ENCODE measurements around the gene CNNM1.
A peak's percentile ranks its signal among the peaks of the same experiment; 100 is the strongest.

Gene CNNM1

GRCh38 chr10:99374526-99374925, 45.4 kb downstream of the CNNM1 start:
- DNase-seq (ENCODE audit: low read depth), result peak; percentile 36

GRCh38 chr10:99374972-99375371, 45.8 kb downstream of the CNNM1 start:
- DNase-seq (ENCODE audit: low read depth), result no peak

DNA sequence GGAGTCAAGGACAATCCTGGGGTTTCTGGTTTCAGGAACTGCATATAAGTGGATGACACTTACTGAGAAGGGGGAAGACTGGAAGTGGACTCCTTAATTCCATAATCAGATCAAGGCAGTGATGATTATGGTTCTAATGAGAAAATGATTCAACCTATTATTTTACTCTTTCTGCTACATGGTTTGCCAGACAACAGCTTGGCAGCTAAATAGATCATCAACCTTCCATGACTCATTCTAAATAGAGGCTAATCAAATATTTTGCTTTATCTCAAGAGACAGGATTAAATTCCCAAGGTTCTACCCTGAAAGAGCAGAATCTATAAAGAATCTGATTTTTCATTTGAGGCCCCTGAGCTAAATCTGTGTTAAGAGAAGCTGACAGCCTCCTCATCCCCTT, 46.3 kb downstream of the CNNM1 start:
- no peak for DNase-seq (ENCODE audit: low read depth)

DNA sequence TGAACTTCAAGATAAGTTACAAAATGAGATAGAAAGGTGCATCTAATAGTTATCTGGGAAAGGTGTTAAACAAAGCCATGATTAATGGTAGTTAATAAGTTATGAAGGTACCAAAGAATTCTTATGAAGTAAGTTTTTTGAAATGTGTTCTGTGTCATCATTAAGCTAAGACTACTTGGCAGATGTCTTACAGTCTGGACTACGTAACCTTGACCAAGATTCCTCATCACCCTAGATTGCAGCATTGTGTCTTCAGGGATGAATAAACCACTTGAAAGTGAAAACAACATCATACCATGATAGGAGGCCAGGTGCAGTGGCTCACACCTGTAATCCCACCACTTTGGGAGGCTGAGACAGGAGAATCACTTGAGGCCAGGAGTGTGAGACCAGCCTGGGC, 53.0 kb downstream of the CNNM1 start:
- DNase-seq (ENCODE audit: low read depth), result peak; percentile 25

- no peak for DNase-seq (ENCODE audit: low read depth)
Measured at GRCh38 chr10:99387071-99387470, 57.9 kb downstream of the CNNM1 start.

- DNase-seq (ENCODE audit: low read depth), result no peak
Measured at GRCh38 chr10:99387541-99387940, 58.4 kb downstream of the CNNM1 start.

DNA sequence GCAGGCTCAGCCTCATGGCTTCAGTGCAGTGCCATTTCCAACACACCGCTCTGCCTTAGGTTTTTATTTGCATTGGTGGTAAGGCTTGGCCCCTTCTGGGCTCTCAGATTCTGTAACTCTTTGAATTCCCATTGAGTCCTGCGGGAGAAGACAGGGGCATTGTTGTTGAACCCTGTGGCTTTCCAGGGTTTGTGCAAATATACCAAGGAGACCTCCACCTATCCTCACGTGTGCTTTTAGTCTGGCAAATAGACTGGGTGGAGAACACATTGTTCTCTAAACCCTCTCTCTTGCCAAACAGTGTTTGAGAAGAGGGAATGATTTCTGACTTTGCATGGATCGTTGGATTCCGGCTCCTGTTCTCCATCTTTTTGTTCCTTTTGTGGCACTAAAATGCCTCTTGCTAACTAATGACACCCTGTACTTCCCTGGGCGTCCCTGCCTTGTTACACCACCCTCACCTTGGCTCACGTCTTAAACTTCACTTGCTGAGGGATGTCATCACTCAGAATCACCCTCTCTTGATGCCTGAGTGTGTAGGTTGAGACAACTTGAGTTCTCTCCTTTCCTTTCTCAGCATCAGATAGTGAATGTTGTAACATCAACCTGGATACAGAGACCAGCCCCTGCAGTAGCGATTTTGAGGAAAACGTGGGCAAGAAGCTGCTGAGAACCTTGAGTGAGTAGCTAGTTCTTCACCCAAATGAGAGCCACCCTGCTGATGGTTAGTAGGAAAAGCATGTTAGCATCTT, 60.7 kb downstream of the CNNM1 start:
- no peak for DNase-seq (ENCODE audit: low read depth)

DNA sequence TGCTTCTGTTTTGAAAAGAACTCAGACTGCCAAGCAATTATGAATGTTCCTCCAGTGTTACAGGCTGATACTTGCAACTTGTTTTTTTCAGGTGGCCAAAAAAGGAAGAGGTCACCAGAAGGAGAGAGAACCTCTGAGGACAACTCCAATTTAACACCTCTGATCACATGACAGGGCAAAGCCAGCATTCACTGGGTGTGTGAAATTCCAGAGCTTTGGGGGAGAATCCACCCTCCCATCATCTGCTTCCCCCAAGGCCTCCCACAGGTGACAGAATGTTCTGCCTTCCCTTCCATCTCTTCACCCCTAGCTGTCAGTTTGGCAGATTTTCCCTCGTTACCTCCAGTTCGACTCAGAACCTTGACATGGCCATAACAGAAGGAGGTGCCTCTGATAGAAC, 62.2 kb downstream of the CNNM1 start:
- no peak for DNase-seq (ENCODE audit: low read depth)

GRCh38 chr10:99393036-99393435, 63.9 kb downstream of the CNNM1 start:
- no peak for DNase-seq (ENCODE audit: low read depth)

DNA sequence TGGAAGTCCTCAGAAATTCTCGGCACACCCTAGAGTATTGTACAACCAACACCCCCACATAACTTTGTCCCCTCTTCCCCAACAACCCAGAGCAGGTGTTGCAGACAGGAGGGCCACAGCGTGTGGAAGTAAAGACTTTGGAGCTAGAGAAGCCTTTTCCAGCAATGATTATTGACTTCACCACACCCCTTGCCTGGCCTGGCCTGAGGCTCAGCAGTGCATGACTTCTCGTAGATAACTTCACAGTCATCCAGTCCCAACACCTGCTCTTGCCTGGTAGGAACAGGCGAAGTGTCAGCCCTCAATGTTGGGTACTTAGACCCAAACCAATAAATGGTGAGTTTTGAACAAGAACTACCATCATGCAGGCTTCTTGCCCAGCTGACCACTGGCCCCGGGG, 64.5 kb downstream of the CNNM1 start:
- no peak for DNase-seq (ENCODE audit: low read depth)

GRCh38 chr10:99394256-99394655, 65.1 kb downstream of the CNNM1 start:
- no peak for DNase-seq (ENCODE audit: low read depth)

DNA sequence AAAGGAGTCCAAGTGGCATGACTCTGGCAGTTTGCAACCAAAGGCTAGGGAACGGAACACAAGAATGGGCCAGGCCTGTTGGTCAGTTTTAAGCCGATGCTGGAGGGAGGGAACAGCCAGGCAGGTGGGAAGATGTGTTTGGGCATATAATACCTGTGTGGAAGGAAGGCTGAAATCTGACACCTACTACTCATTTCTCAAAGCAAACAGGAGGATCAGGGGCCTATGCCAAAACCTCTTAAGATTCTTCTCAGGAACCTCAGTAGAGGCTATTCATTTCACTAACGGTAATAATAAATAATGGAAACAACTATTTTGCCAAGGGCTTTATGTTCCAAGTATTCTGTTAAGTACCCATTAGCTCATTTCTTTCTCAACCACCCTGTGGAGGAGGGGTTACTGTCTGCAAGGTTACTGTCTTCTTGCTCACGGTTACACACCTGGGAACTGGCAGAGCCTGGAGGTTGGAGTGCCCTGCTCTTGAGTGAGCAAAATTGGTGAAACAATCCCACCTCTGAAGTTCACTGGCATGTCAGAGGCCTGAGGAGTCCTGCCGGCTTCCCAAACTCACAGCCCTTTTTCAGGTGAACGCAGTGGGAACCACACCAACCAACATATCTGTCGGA, 65.7 kb downstream of the CNNM1 start:
- no peak for DNase-seq (ENCODE audit: low read depth)

DNA sequence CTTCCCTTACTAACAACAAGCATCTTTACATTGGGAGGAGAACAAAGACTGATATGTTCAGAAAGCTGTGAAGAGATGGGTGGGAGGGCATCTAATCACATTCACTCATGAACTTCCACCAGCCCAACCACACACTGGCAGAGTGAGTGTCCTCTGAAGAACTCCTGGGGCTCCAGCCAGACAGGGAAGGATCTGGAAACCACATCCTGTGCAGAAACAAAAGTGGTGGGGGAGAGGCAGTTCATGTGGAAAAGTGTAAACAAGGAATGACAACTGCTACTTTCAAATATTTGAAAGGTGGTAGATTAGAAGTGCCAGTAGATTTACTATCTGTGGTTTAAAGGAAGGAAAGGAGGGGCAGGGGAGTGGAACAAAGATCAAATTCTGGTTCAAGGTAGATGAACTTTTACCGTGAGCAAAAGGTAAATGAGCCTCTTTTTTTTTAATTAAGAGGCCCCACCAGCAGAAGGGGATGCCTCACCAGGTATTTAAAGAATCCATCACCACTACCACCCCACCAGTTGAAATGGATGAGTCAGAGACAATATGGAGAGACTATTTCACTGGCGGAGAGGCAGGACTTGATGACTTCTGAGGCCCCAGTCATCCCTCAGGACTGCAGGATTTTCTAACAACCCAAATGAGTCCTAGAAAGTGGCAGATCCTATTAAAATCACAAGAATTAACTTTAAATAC, 66.7 kb downstream of the CNNM1 start:
- peak; percentile 79 for DNase-seq (ENCODE audit: low read depth)

- DNase-seq (ENCODE audit: low read depth), result peak; percentile 50
Measured at GRCh38 chr10:99396471-99396870, 67.3 kb downstream of the CNNM1 start.

DNA sequence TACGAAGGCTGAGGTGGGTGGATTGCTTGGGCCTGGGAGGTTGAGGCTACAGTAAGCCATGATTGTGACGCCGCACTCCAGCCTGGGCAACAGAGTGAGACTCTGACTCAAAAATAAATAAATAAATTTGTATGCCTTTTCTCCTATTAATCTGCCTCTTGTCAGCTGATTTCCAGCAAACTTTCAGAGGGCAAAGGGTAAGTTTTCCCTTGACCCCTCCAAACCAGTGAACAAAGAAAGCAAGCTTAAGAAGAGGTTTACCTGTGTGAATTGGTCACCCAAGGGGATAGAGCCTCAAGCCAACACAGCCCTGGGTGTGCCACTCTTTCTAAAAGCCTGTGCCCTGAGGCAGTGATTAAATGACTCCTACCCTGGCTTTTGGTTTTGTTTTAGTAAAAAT, 70.5 kb downstream of the CNNM1 start:
- DNase-seq (ENCODE audit: low read depth), result no peak

DNA sequence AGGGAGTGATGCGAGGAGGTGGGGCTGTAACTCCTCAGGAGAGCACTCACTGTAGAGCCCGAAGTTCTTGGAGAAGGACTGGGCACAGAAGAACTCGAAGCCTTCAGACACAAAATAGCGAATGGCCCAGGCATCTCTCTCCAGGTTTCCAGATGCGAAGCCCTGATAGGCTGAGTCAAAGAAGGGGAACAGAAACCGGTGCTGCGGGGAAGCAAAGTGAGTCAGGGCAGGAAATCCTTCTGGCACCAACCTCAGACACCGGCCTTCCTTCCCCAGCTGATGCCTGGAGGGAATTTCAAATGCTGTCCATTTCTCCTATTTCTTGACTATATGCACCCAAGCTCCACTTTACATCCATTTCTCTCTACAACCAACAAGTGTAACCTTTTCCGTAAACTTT, 74.5 kb downstream of the CNNM1 start:
- peak; percentile 53 for DNase-seq (ENCODE audit: low read depth)

DNA sequence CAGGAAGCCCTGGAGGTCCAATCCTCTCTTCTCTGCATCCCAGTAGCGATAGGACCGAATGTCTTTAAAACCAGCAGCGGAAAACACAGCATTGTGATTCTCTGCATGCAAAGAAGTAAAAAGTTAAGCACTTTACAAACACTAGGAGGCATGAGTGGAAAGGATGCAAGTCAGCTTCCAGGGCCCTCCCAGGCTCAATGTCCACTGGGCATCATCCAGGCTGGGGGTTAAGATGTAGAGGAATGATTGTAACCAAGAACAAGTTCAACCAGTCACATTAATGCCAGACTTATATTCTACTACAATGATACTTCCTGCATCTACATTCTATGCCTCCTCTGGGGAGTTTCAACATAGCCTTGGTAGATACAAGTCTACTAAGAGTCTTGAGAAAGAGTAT, 77.0 kb downstream of the CNNM1 start:
- DNase-seq (ENCODE audit: low read depth), result no peak

GRCh38 chr10:99410146-99410545, 81.0 kb downstream of the CNNM1 start:
- no peak for DNase-seq (ENCODE audit: low read depth)

DNA sequence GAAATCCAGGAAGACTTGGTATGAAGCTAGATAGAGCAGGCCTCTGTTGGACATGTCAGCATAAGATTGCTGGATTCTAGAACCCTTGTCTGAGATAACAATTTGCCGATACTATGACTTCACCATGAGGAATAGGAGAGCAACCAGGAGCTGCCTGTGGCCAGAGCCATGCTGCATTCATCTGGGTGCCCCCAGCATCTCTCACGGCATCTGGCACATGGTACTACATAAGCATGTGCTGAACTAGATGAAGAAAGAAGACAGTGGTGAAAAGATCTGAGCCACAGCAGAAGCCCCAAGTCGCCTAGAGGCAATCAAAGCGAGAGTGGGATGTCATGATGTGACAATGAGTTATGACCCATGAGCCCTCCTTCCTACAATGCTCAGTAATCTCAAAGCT, 81.7 kb downstream of the CNNM1 start:
- DNase-seq (ENCODE audit: low read depth), result no peak

DNA sequence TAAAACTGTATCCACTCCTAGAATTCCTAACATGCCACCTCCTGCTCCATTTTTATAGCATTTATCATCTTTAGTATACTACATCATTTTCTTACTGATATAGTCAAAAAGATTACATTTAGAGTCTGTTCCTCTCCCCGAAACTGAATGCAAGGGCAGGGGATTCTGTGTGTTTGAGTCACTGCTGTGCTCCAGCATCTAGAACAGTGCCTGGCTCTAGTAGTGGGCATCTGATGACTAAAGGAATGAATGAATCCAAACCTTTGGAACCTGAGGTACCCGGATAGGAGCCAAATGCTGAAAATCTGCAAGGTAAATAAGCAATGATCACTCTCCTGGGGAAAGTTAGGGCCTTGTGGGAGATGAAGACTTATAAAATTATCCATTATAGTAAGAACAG, 82.4 kb downstream of the CNNM1 start:
- DNase-seq (ENCODE audit: low read depth), result no peak

DNA sequence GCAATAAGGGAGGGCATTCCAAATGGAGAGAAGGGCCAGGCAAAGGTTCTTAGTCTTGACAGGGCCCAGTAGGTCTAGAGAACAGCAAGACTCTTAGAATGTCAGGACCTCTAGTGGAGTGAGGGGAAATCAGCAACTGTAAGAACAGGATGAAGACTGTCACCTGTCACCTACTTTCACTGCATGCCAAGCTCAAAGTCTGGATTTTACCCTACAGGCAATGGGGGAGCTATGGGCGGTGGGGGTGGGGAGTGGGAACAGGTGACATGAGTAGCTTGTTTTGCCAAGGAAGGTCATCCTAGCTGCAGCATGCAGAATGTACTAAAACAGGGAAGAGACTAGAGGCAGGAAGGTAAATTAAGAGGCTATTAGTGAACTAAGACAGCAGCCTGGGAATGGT, 82.9 kb downstream of the CNNM1 start:
- DNase-seq (ENCODE audit: low read depth), result no peak

DNA sequence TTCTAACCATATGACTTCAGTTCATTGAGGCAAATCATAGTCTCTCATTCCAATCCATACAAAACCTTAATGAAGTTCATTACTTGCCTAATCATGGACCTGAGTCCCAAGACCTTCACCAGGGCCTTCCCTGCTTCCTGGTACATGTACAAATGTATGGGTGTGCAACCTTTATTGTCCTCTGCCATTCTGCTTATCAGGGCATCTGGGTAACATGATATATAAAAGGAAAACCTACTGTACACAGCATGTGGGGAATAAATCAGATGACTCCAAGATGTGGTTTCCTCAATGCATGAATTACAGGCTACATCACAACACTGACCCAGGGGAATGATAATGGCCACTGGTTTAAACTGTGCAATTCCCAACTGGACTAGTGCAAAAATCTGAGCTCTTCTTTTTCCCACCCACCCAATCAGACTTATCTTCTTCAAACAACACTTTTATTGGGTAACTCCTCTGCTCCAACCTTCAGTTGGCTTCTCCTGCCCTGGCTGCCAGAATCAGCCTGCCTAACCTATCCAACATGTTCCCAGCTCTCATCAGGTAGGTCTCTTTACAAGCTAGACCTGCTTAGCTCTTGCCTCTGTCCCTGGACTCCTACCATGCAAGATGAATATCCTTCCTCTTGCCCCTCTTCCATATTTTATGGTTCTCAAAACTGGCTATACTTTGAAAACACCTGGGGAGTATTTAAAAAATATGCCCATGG, 89.9 kb downstream of the CNNM1 start:
- DNase-seq (ENCODE audit: low read depth), result no peak

DNA sequence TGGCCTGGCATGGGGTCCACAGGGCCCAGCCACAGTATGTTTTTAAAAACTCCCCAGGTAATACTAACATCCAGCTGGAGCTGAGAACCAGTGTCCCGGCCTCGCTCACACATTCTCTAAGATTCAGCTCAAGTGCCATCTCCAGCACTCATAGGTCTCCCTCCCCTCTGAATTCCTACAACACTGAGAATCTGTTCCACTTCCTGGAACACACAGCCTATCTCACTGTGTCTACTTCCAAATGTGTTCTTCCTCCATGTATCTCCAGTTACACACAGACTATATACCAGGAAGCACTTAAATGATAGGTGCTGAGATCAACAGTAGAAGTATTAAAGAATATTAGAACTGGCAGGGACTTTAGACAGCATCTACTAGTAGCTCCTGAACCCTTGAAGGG, 90.5 kb downstream of the CNNM1 start:
- no peak for DNase-seq (ENCODE audit: low read depth)
